GM21381 (cell line): ENCODE data around the gene ZNF593OS.

Experiments
- ATAC-seq: cut with Tn5 transposase; IDR thresholded peaks from one replicate; pipeline ENCODE4 v1.9.1; 2021; ENCODE audit warnings: mild to moderate bottlenecking, moderate library complexity; ENCODE audit not compliant: unreplicated experiment

ZNF593OS gene

DNA sequence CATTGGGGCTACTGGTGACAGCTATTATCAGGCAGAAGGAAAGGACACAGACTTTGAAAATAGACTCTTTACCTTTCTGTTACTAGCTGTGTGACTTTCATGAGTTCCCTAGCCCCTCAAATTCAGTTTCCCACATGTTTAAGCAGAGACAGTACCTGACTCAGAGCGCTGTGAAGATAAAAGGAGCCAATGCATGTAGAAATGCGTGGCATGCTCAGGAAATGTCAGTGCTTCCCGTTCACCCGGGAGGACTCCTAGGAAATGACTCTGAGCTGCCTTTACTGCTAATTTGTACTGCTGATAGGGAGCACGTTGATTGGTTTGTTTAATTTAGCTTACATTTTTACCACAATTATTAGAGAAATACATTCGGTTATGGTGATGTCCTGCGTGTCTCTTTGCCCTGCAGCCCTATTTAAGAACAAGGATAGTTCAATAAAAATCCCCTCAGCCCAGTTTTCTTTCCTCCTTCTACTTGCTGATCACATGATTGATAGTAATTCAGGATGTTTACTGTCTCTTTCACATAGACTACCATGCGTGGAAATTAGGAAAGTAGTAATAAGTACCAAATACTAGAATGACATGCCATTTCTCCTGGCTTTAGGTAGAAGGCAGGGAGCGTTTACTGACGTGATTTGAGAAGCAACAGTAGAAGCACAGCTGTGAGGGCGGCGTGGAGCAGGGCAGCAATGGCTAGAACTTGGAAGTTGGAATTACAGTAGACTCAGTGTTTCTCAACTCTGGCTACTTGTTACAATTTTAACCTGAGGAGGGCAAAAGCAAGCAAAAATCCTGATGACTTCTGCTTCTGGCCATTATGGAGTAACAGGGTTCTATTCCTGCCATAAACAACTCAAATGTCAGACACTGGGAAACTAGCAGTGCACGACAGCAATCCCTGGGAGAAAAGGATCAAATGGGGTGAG, 44.1 kb downstream of the ZNF593OS start:
- no peak for ATAC-seq

DNA sequence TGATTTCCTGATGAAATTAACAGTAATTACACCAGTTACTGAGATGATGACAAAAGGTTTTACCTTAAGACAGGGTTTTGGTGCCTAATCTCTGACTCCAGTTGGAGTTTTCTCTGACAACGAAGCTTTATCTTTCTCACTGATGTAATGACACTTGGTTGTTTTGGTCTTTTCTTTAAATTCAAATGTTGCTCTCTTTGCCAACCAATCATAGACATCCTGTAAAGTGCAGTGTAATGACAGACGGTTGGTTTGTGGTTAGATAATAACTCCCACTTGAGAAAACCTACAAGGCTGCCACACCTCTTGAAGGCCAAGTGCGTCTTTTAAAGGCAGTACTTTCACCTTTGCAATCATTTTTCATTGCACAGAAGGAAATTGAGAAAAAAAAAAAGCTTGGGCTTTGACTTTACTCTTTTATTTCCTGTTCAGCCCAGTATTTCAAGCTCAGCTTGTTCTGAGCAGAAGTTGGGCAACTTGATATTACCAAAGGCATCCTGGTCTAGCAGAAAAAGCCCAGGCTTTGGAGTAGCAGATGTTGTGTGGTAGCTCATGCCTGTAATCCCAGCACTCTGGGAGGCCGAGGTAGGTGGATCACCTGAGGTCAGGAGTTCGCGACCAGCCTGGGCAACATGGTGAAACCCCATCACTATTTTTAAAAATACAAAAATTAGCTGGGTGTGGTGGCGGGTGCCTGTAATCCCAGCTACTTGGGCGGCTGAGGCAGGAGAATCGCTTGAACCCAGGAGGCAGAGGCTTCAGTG, 45.1 kb downstream of the ZNF593OS start:
- peak; percentile 89 for ATAC-seq

DNA sequence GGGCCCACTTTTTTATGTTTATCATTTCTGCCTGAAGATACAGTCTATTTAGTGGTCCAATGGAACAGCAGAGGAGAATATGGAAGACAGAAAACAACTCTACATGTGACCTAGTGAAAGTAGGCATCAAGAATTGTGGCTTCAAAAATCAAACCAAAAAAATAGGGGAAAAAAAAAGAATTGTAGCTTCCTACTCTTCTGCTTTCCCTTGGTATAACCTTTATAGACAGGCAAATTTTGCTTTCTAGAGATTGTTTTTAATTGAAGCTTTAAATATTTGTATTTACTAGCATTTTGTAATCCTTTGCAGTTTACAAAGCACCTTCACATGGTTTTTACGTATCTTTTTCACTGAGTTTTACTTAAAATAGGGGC, 45.7 kb downstream of the ZNF593OS start:
- no peak for ATAC-seq

DNA sequence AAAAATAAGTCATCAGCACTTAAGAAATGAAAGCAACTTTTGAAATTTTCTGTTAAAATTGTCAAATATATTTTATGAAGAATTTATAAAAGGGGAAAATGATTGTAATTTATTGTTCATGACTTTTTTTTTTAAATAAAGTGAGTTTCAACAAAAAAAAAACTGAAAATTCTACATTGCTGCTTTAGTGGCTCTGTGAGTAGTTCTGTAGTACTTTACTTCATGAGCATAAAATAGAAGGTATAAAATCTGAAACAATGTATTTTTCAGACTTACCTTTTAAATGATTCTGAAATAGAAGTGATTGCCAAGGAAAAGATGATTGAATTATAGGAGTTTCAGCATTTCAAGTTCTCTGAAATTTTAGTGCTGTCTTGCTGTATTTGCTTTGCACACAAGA, 46.2 kb downstream of the ZNF593OS start:
- ATAC-seq = no peak

DNA sequence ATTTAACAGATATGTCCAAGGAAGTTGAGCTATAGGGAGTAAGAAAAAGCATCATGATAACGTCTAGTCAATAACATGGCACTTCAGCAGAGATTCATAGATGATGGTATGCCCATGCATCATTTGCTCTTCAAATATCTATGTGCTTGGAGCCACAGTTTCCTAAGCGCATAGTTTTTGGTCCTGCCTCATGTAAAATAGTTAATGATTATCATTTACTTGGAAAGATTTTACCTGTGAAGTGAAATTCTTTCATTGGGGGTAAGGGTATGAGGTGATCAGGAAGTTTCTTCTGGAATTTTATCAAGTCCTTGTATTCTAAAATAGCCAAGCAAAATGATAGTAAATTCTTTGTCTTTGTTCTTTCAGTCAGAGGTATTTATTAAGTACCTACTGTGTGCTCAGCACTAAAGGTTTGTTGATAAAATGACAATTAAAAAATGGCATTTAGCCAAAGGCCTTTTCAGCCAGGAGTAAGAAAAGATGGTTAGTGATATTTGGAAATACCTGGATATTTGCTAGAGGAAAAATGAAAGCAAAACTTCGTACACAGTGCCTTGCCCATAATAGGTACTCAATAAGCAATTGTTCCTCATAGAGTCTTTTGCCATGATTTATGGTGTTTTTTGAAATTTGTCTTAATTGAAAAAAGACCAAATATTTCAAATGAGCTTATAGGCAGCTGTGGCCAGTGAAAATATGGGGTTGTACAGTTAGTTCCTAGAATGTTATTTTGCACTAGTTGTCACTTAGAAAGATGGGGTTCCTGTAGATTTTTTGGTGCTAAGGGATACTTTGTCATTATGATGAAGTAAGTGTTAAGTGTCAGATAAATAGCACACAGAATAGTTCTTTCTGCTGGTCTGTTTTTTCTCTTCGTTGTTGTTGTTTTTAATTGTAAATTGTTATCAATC, 47.0 kb downstream of the ZNF593OS start:
- ATAC-seq = no peak

DNA sequence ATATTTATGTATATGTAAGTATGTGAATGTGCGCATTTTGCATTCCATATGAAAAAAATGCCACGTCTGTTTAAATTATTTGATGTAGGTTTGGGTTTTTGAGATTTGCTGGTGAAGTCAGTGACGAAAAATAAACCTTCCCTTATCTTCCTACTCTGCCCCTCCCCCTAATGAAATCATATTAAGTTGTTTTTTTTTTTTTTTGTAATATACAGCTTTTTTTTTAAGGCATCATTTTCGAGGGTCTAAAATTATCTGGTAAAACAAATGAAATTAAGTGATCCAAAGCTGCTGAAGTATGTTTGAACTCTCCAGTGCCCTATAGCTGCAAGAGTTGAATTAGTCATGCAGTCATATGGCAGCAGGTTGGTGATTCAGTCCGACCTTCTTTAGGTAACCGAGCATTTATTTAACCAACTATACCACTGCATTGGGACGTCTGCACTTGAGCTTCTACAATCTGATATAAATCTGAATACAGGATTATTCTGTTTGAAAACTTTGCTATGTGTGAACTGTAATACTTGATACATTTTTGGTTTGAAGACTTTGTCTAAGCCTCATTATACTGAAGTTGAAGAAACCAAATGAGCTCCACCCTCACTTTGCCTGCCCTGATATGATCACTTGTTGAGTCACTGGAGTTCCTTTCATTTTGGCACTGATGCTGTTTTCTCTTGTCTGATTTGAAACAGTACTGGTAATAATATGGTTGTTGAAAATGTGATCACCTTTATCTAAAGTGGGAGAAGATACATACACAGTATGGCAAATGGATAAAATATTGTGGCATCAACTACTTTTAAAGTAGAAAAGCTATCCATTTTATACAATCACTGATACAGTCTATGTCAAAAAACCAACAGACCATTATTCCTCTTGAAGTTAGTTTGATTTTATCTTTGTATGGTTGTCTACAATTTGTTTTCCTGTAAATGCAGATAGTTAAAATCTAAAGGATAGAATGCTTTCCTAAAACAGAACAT, 48.4 kb downstream of the ZNF593OS start:
- ATAC-seq = no peak

DNA sequence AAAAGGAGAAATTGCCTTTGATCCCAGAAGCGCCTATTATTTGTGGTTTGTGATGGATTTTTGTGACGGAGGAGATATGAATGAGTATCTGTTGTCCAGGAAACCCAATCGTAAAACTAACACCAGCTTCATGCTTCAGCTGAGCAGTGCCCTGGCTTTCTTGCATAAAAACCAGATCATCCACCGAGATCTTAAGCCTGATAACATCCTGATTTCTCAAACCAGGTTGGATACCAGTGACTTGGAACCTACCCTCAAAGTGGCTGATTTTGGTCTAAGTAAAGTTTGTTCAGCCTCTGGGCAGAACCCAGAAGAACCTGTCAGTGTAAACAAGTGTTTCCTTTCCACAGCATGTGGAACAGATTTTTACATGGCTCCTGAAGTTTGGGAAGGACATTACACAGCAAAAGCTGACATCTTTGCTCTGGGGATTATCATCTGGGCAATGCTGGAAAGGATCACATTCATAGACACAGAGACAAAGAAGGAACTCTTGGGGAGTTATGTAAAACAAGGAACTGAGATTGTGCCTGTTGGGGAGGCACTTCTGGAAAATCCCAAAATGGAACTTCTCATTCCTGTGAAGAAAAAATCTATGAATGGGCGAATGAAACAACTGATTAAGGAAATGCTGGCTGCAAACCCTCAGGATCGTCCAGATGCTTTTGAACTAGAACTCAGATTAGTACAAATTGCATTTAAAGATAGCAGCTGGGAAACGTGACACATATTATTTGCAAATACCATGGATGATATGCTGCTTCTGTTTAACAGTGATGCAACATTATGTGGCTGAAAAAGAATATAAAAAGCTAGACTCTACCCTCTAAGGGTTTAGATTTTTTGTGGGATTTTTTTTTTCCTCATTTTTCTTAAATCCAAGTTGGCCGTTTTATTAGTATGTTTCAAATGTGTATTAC, 49.5 kb downstream of the ZNF593OS start:
- no peak for ATAC-seq

DNA sequence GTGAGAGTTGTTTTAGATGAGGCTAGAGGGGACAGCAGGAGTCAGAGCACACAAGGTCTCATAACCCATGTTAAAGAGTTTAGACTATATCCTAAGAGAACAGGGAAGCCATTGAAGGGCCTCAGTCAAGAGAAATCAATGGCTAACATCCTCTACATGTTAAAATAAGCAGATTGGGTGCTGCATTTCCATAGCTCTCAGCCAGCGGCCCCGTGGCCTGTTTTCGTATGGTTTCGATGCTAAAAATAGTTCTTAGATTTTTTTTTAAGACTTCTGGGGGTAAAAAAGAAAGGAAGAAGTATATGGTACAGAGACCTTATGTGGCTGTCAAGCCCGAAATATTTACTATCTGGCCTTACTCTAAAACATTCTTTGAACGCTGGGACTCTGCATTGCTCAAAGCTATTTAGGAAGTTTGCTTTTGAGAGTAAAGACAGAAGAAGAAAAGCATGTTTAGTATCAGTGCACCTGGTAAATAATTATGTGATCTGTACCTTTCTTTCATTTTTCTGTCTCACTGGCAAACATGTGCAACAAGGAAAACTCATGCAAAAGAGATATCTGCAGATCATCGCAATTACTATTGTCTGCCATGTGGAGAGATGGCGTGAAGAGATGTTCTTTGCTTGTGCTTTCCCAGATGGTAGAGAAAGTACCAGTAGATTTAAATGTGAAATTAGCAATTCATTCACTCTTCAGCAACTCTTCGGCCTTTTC, 51.6 kb downstream of the ZNF593OS start:
- no peak for ATAC-seq
